ENCODE measurements around the gene ZNF662. TPM values are rescaled to one million over a fixed set of nuclear protein-coding genes. Genes with fewer than 3 reads are reported as not detected.

ZNF662 gene
- total RNA-seq, 2 experiments from 2014 or later: 2.5 to 2.7 TPM

- peaks cover 10 to 13% of the 10 kb centered on the region in 2 experiments for H3K27me3 ChIP-seq (ENCODE audit: control insufficient read depth in 1 of 2, insufficient read depth in 2 of 2, low read length in 2 of 2)
- H3K36me3 ChIP-seq (ENCODE audit: insufficient read depth, low read length): no peaks in the 10 kb centered on the region
- CTCF ChIA-PET: no interaction called here
- Mint-ChIP-seq H3K4me3 (no peak overlapping the region), H3K4me1 (ENCODE audit: low read depth) (peaks cover 8% of the 10 kb centered on the region), H3K36me3 (ENCODE audit: low read depth) (no peaks in the 10 kb centered on the region), H3K27me3 (peaks cover 27% of the 10 kb centered on the region), H3K27ac (no peak overlapping the region), H3K9me3 (peaks cover 8% of the 10 kb centered on the region)
- ATAC-seq (ENCODE audit: poor library complexity) (no peak), DNase-seq (no peak)
- H3K4me1 ChIP-seq (ENCODE audit: insufficient read depth, low read length): peaks cover 4% of the 10 kb centered on the region
- H3K4me3 ChIP-seq (ENCODE audit: low read length): no peak overlapping the region
- no peak for TF ChIP-seq CTCF (IDR thresholded peaks at IDR 0.05)
- peaks cover 0 to 8% of the 10 kb centered on the region in 2 experiments for H3K9me3 ChIP-seq (ENCODE audit: control insufficient read depth in 1 of 2, insufficient read depth in 1 of 2, low read length in 2 of 2)
- H3K27ac ChIP-seq (ENCODE audit: low read depth in 1 of 2, low read length in 2 of 2): no peak overlapping the region
- intact Hi-C loops (cut with DNase I, micrococcal nuclease): no loop called here
- POLR2A ChIA-PET: no interaction called here
These were observed 4.9 kb upstream of the ZNF662 start for GRCh38 chr3:42901073-42901415.

GRCh38 chr3:42902257-42902656, 3.7 kb upstream of the ZNF662 start:
- peaks cover 0 to 13% of the 10 kb centered on the region in 2 experiments for H3K9me3 ChIP-seq (ENCODE audit: control insufficient read depth in 1 of 2, insufficient read depth in 1 of 2, low read length in 2 of 2)
- no peaks in the 10 kb centered on the region for H3K36me3 ChIP-seq (ENCODE audit: insufficient read depth, low read length)
- H3K4me3 ChIP-seq (ENCODE audit: low read length): no peak overlapping the region
- intact Hi-C loops (cut with DNase I, micrococcal nuclease): no loop called here
- peaks cover 36% of the 10 kb centered on the region for H3K27me3 Mint-ChIP-seq
- H3K9me3 Mint-ChIP-seq: peaks cover 8% of the 10 kb centered on the region
- no peak overlapping the region for H3K27ac Mint-ChIP-seq
- peaks cover 12 to 23% of the 10 kb centered on the region in 2 experiments for H3K27me3 ChIP-seq (ENCODE audit: control insufficient read depth in 1 of 2, insufficient read depth in 2 of 2, low read length in 2 of 2)
- CTCF ChIA-PET: no interaction called here
- TF ChIP-seq CTCF (IDR thresholded peaks at IDR 0.05): no peak
- DNase-seq (no peak), ATAC-seq (ENCODE audit: poor library complexity) (no peak)
- peaks cover 14% of the 10 kb centered on the region for H3K4me1 ChIP-seq (ENCODE audit: insufficient read depth, low read length)
- peaks cover 7% of the 10 kb centered on the region for H3K36me3 Mint-ChIP-seq (ENCODE audit: low read depth)
- POLR2A ChIA-PET: no interaction called here
- no peak overlapping the region for H3K4me3 Mint-ChIP-seq
- H3K4me1 Mint-ChIP-seq (ENCODE audit: low read depth): peaks cover 17% of the 10 kb centered on the region
- no peak overlapping the region for H3K27ac ChIP-seq (ENCODE audit: low read depth in 1 of 2, low read length in 2 of 2)

GRCh38 chr3:42904076-42904475, 1.9 kb upstream of the ZNF662 start:
- intact Hi-C loops (cut with DNase I, micrococcal nuclease): no loop called here
- DNase-seq (no peak), ATAC-seq (ENCODE audit: poor library complexity) (no peak)
- Histone ChIP-seq H3K36me3 (ENCODE audit: insufficient read depth, low read length) (no peaks in the 10 kb centered on the region), H3K27me3 (ENCODE audit: control insufficient read depth in 1 of 2, insufficient read depth in 2 of 2, low read length in 2 of 2) (peaks cover 18 to 23% of the 10 kb centered on the region in 2 experiments), H3K27ac (ENCODE audit: low read depth in 1 of 2, low read length in 2 of 2) (no peak overlapping the region), H3K4me1 (ENCODE audit: insufficient read depth, low read length) (peaks cover 14% of the 10 kb centered on the region), H3K4me3 (ENCODE audit: low read length) (no peak overlapping the region), H3K9me3 (ENCODE audit: control insufficient read depth in 1 of 2, insufficient read depth in 1 of 2, low read length in 2 of 2) (peaks cover 0 to 13% of the 10 kb centered on the region in 2 experiments)
- Mint-ChIP-seq H3K4me1 (ENCODE audit: low read depth) (peaks cover 18% of the 10 kb centered on the region), H3K4me3 (no peak overlapping the region), H3K27me3 (peaks cover 48% of the 10 kb centered on the region), H3K9me3 (peaks cover 8% of the 10 kb centered on the region), H3K36me3 (ENCODE audit: low read depth) (peaks cover 12% of the 10 kb centered on the region), H3K27ac (no peak overlapping the region)
- ChIA-PET CTCF (no interaction called here), POLR2A (no interaction called here)
- TF ChIP-seq CTCF (IDR thresholded peaks at IDR 0.05): no peak

Data from CD4-positive, alpha-beta T cell (primary cell).